Subcutaneous adipose tissue (tissue), 4 donors: ENCODE results near the gene PTMA. TPM values are rescaled to one million over a fixed set of nuclear protein-coding genes. Genes with fewer than 3 reads are reported as not detected.

ENCODE experiments used
- total RNA-seq, 4 donors: library from RNA; depleted of rRNA; stranded (reverse); fragments of >200 nt; gene quantifications; one replicate each; pipeline ENCODE4 v1.1.0, GENCODE V29; 2016
- TF ChIP-seq, protein P1 (sequence below): fragments of 450-650 bp; IDR thresholded peaks from one replicate; pipeline ENCODE4 v1.5.1; 2016; ENCODE audit warnings: low read depth, mild to moderate bottlenecking, control low read depth, antibody characterized with exemption, moderate library complexity

Gene PTMA, protein sequence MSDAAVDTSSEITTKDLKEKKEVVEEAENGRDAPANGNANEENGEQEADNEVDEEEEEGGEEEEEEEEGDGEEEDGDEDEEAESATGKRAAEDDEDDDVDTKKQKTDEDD
- 100 to 1,000 TPM; 435 to 772 (median 535) TPM for total RNA-seq

DNA sequence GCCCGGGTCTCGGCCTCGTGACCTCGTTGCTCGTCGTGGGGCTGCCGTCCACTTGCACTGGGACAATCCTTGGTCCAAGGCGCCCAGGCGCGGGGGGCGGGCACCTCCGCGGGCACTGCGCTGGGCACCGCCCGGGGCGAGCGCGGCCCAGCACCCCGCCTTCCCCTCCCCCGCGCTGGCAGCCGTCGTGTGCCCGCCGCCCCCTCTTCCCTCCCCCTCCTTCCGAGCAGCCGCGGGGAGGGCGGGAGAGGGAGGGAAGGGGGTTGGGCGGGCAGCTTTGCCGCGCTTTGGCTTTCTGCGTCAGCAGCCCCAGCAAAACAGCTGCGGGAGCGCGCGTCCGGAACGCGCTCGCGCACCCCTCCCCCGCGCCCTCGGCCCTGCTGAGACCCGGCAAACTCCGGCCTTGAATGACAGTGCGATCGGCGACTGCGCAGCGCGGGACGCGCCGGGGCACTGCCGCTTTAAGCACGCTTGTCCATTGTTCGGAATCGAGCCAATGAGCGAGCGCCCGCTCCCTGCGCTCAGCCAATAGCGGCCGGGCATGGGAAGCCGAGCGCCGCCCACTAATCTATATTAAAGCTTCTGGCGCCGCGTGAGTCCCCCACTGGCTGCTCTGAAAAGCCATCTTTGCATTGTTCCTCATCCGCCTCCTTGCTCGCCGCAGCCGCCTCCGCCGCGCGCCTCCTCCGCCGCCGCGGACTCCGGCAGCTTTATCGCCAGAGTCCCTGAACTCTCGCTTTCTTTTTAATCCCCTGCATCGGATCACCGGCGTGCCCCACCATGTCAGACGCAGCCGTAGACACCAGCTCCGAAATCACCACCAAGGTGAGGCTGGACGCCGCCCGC, at the start of gene PTMA:
PTMA (plus strand) TSS at position 599 of the 846 bp plus-strand sequence; CDS start at position 781, 182 bp downstream.
- TF ChIP-seq, protein P1, sequence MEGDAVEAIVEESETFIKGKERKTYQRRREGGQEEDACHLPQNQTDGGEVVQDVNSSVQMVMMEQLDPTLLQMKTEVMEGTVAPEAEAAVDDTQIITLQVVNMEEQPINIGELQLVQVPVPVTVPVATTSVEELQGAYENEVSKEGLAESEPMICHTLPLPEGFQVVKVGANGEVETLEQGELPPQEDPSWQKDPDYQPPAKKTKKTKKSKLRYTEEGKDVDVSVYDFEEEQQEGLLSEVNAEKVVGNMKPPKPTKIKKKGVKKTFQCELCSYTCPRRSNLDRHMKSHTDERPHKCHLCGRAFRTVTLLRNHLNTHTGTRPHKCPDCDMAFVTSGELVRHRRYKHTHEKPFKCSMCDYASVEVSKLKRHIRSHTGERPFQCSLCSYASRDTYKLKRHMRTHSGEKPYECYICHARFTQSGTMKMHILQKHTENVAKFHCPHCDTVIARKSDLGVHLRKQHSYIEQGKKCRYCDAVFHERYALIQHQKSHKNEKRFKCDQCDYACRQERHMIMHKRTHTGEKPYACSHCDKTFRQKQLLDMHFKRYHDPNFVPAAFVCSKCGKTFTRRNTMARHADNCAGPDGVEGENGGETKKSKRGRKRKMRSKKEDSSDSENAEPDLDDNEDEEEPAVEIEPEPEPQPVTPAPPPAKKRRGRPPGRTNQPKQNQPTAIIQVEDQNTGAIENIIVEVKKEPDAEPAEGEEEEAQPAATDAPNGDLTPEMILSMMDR: no peak

DNA sequence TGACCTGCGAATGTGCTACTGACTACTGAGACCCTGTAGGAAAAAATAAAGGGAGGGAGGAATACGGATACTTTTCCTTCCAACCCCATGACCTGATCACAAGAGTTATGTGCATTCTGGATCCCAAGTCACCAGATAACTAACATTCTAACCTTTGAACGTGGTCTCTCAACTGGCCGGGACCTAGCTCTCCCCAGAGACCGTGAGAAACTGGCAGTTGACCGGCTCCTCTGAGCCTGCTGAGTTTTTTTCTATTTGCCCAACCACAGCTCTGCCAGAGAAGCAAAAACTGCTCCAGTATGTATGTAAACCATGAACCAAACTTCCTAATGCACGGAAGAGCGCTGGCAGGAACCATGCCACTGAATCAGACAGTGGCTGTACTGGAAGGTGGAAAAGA, 47.5 kb upstream of the PTMA start:
- TF ChIP-seq, protein P1: no peak

DNA sequence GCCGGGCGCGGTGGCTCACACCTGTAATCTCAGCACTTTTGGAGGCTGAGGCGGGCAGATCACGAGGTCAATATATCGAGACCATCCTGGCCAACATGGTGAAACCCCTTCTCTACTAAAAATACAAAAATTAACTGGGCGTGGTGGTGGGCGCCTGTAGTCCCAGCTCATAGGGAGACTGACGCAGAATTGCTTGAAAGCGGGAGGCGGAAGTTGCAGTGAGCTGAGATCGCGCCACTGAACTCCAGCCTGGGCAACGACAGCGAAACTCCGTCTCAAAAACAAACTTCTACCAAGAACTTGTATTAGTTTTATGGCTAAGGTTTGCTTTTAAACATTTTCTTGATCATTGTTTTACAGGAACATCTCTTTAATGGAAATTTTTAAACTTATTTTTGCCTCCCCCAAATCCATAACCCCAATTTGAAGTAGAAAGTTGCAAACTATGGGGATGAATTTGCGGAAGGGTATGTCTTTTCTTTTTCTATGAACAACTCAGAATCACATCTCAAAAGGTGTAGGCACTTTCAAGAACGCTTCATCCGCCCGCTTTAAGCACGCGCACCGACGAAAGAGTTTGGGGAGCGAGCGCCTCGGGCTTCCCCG, 46.8 kb upstream of the PTMA start:
- TF ChIP-seq, protein P1: no peak

DNA sequence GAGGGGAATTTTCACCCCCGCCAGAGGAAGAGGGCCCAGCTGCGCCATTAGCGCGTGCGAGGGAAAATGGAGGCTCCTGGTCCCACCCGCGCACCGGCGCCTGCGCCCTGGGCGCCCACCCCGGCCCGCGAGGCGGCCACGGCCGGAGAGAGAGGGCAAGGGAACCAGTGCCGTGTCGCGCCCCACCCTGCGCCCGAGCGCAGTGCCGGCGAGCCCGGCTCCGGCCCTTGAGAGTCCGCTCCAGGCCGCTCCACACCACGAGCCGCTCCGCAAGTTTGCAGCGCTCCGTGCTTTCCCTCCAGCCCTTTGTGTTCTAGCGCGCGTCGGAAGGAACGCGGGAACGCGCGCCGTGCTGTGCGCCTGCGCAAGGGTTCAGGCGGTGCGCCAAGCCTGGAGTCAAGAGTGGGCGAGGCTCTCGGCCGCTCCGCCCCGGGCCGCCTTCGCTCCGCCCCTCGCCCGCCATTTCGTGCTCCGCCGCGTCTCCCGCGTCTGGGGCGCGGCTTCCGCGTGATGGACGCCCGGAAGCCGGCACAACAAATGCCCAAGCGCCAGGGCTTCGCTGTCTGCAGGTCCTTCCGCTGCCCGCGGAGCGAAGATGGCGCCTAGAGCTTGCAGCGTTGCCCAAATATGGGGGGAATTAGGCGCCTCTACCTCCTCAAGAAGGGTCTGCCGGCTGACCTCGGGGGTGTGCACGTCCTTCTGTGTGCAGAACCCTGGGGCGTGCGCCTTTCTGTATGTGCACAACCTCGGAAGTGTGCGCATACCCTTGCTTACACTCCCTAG, 46.1 kb upstream of the PTMA start:
- TF ChIP-seq, protein P1: no peak

DNA sequence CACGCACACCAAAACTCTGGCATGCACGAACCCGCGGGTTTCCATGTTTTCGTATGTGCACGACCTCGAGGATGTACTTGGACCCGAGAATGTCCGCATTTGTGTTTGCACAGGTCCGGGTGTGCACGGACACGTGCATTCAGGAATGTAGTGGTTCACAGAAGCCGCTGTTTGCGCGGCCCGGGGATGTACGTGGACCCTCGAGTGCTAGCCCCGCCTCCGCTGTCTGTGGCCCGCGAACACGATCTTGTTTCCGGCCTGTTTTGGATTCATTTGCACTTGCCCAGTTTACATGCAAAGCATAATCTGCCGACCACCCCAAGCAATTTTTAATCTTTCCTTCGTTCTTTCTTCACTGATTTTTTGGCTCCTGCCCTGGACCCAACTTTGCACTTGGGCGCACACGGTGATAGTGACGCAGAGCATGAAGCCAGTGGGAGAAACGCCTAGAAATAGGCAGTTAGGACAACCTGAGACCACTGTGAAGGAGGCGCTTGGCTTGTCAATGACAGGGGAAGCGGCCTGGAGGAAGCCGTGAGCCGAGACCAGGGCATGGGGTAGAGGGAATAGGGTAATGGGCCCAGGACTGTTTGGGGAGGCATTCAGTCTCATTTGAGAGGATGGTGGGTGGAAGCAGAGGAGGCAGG, 45.4 kb upstream of the PTMA start:
- TF ChIP-seq, protein P1: no peak

DNA sequence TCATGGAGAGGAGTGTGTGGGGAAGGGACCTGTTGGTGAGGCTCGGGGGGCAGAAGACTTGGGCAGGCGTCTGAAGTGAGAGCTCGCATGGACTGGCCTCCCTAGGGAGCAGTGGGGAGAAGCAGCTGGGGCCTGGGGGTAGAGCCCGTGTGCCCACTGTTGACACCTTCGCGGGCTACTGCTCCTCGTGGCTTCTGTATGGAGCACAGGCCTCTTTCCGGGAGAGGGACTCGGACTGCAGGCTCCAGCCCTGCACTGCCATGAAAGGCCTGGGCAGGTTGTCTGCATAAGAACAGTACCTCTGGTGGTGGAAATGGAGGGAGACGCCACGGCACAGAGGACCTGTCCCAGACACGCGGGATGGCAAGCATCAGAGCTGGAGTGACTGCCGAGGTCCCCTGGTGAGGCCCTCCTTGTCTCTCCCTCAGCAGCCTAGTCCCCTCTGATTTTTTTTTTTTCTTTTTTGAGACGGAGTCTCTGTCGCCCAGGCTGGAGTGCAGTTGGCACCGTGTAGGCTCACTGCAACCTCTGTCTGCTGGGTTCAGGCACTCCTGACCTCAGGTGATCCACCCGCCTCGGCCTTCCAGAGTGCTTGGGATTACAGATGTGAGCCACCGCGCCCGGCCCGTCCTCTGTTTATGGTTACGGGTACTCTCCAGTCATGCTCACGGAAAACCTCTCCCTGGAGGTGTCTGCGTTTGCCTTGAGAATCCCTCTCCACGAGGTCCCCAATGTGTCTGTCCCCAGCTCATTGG, 44.7 kb upstream of the PTMA start:
- TF ChIP-seq, protein P1: no peak
